Measurements from ENCODE around the gene TMEM186.
"Not testable (repeated sequence)": the region's sequence is repeated elsewhere in the genome, so short reads cannot be mapped to it uniquely, and the experiment has no call there.

Gene TMEM186, protein sequence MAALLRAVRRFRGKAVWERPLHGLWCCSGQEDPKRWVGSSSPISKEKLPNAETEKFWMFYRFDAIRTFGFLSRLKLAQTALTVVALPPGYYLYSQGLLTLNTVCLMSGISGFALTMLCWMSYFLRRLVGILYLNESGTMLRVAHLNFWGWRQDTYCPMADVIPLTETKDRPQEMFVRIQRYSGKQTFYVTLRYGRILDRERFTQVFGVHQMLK

DNA sequence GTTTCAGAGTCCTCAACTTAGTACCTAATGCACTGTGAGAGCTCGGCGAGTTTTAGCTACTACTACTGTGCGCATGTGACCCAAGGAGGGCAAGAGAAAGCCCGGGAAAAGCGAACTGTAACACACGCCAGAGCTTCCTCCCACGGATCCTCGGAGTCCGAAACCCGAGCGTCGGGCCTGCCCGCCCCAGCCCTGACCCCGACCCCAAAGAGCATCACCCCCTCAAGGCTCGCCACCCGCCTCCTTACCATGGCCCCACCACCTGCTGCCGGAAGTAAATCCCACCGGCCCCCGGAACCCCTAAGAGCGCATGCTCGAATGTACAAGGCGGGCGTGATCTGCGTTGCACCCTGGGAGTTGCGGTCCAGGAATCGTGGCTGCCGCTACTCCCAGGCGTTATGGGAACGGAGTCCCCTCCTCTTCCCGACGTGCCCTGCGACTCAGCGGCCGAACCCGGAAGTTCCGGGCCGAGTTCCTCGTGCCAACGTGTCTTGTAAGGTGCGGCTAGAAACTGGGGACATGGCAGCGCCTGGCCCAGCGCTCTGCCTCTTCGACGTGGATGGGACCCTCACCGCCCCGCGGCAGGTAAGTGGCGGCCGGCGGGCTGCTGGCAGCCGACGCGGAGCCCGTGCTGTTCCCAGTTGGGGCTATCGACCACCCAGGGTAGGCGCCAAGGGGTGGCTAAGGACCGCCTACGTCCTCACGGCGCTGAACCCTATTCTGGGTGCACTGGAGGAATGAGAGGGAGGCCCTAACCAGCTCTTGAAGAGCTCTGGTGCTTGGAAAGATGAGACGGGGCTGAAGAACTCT, at the start of gene TMEM186, which contains the start of gene PMM2:
TSS of gene TMEM186 (minus strand) at position 276 of the 810 bp plus-strand sequence. CDS start at position 251, 25 bp downstream.
TSS of gene PMM2 (plus strand) at position 476 of the 810 bp plus-strand sequence. CDS start at position 520, 44 bp downstream.
- Mint-ChIP-seq H3K4me1 (peaks cover 40% of the 10 kb centered on the region), H3K27ac (ENCODE audit: low read depth) (peak within 1 kb of the TSS; percentile 80), H3K9me3 (no peaks in the 10 kb centered on the region), H3K36me3 (ENCODE audit: insufficient read depth) (peaks cover 19% of the 10 kb centered on the region), H3K27me3 (no peaks in the 10 kb centered on the region), H3K4me3 (peak within 1 kb of the TSS; percentile 89)
- ATAC-seq (replicated peaks; ENCODE audit: extremely low read depth, poor library complexity, severe bottlenecking) (peak; percentile 95), DNase-seq (ENCODE audit: low spot score in 2 of 2) (peak; percentile 84 to 91)

DNA sequence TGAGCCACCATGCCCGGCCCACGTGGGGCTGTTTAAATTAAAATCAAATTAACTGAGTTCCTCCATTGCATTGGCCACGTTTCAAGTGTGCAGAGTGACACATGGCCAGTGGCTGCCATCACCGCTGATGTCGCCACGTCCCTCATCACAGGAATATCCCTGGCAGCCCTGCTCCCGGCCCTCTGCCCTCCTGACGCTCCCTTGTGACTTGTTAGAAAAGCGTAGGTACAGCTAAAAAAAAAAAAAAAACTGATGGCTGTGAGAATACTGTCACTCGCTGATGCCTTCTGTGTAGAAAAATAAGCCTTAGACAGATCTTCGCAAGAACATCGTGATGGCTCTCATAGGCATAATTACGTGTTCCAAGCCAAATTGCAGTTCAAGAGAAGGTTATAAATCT, 49.7 kb upstream of the TMEM186 start:
- peaks cover 30% of the 10 kb centered on the region for H3K4me1 Mint-ChIP-seq
- H3K27ac Mint-ChIP-seq (ENCODE audit: low read depth), result no peak overlapping the region
- peaks cover 22% of the 10 kb centered on the region for H3K36me3 Mint-ChIP-seq (ENCODE audit: insufficient read depth)
- no peak for DNase-seq (ENCODE audit: low spot score in 2 of 2)
- no peak overlapping the region for H3K4me3 Mint-ChIP-seq
- no peaks in the 10 kb centered on the region for H3K27me3 Mint-ChIP-seq
- H3K9me3 Mint-ChIP-seq, result no peaks in the 10 kb centered on the region
- ATAC-seq (replicated peaks; ENCODE audit: extremely low read depth, poor library complexity, severe bottlenecking), result no peak

DNA sequence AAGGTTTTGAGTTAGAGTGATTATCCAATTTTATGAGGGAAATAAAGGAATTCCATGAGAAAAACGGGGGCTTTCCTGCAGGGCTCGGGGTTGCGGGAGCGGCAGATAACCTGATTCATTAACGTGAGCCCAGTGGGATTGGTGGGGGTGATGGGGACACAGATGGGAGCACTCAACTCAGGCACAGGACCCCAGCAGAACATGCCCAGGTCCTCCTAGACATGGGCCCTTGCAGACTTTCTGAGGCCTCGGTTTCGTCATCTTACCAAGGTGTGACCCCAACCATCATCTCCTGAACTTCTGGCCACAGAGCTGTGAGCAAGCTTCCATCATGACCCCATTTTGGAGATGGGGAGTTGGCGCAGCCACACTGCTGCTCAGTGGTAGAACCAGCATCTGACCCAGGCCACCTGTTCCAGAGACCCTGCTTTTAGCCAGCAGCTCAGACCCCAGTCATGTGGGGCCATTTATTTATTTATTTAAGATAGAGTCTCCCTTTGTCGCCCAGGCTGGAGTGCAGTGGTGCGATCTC, 49.0 kb upstream of the TMEM186 start:
- no peaks in the 10 kb centered on the region for H3K9me3 Mint-ChIP-seq
- DNase-seq (ENCODE audit: low spot score in 2 of 2), result no peak
- H3K4me1 Mint-ChIP-seq, result peaks cover 30% of the 10 kb centered on the region
- peaks cover 17% of the 10 kb centered on the region for H3K36me3 Mint-ChIP-seq (ENCODE audit: insufficient read depth)
- ATAC-seq (replicated peaks; ENCODE audit: extremely low read depth, poor library complexity, severe bottlenecking), result no peak
- no peak overlapping the region for H3K27ac Mint-ChIP-seq (ENCODE audit: low read depth)
- H3K27me3 Mint-ChIP-seq, result no peaks in the 10 kb centered on the region
- H3K4me3 Mint-ChIP-seq, result no peak overlapping the region

DNA sequence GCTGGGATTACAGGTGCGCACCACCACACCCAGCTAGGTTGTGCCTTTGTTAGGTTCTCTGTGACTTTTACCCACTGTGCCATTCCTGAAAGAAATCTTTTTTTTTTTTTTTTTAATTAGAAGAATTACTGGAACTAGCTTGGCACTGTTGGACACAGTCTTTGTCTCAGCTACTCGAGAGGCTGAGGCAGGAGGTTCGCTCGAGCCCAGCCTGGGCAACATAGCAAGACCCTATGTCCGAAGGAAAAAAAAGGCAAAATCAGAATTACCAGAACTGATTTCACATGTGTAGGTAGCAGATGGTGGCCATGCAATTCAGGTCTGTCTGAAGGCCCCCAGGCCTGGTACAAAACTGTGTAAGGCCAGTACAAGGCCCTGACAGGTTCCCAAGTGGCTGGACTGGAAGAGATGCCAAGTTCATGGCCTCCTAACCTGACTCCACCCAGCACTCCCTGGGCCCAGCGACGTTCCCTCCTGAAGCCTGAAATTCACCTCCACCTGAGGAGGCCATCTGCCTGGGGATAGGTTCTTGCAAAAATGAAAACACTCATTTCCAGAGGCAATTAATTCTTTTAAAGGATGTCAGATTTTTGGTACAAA, 48.4 kb upstream of the TMEM186 start:
- ATAC-seq (replicated peaks; ENCODE audit: extremely low read depth, poor library complexity, severe bottlenecking) (no peak), DNase-seq (ENCODE audit: low spot score in 2 of 2) (no peak)
- Mint-ChIP-seq H3K4me1 (peaks cover 28% of the 10 kb centered on the region), H3K9me3 (no peaks in the 10 kb centered on the region), H3K4me3 (no peak overlapping the region), H3K36me3 (ENCODE audit: insufficient read depth) (peaks cover 15% of the 10 kb centered on the region), H3K27me3 (no peaks in the 10 kb centered on the region), H3K27ac (ENCODE audit: low read depth) (no peak overlapping the region)

DNA sequence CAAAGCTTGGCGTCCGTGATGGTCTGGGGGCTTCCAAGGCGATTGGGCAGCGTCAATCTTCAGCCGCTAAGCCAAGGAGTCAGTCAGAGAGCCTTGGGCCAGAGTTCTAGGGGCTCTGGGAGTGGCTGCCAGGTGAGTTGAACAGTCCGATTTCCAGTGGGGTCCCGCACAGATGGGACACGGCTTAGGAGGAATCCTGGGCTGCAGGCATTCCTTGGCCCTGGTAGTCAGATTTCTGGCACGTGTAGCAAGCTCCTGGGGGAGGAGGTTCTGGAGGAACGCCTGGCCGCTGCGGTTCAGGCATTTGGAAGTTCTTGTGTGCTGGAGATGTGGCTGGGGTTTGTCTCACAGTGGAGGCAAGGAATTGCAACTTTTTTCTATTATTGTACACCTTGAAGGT, 45.9 kb upstream of the TMEM186 start:
- Mint-ChIP-seq H3K4me1 (peaks cover 18% of the 10 kb centered on the region), H3K27ac (ENCODE audit: low read depth) (peak overlapping the region; percentile 49)
- not testable (repeated sequence) for H3K36me3 Mint-ChIP-seq (ENCODE audit: insufficient read depth); DNase-seq (ENCODE audit: low spot score in 2 of 2); H3K4me3 Mint-ChIP-seq; ATAC-seq (replicated peaks; ENCODE audit: extremely low read depth, poor library complexity, severe bottlenecking); H3K9me3 Mint-ChIP-seq; H3K27me3 Mint-ChIP-seq

DNA sequence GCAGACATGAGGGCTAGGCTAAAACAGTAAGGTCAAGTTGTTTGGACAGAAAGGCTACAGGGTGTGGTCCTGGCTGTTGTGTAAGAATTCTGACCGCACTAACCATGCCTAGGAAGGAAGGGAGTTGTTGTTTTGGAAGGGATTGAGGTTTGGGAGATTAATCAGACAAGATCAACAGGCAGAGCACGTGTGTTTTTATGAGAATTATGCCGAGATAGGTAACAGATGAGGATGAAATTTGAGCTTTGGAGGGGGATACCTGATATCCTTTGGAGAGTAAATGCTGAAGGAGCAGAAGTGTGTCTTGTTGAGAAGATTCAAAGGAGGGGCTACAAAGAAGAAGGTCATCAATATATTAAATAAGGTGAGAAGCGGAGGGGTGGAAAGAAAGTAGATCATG, 44.6 kb upstream of the TMEM186 start:
- Mint-ChIP-seq H3K4me1 (peaks cover 18% of the 10 kb centered on the region), H3K27ac (ENCODE audit: low read depth) (peak overlapping the region; percentile 26)
- H3K27me3 Mint-ChIP-seq; H3K36me3 Mint-ChIP-seq (ENCODE audit: insufficient read depth); DNase-seq (ENCODE audit: low spot score in 2 of 2); H3K9me3 Mint-ChIP-seq; ATAC-seq (replicated peaks; ENCODE audit: extremely low read depth, poor library complexity, severe bottlenecking); H3K4me3 Mint-ChIP-seq: not testable (repeated sequence)

DNA sequence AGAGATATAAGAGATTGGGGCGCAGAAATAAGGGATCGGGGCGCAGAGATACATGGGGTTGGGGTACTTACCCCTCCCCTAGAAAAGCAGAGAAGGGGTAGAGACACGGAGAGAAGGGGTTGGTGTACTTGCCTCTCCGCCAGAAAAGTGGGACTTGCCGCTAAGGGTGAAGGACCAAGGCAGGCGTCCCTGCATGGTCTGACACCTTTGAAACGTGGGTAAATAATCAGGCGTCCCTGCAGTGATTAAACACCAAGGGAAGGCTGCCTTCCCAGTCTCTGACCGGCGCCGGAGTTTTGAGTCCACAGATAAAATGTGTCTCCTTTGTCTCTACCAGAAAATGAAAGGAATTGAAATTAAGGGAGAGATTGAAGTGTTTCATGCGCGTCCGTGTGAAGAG, 40.2 kb upstream of the TMEM186 start:
- not testable (repeated sequence) for H3K4me3 Mint-ChIP-seq; DNase-seq (ENCODE audit: low spot score in 2 of 2); ATAC-seq (replicated peaks; ENCODE audit: extremely low read depth, poor library complexity, severe bottlenecking); H3K27ac Mint-ChIP-seq (ENCODE audit: low read depth); H3K9me3 Mint-ChIP-seq; H3K27me3 Mint-ChIP-seq; H3K36me3 Mint-ChIP-seq (ENCODE audit: insufficient read depth)
- H3K4me1 Mint-ChIP-seq, result peaks cover 14% of the 10 kb centered on the region

DNA sequence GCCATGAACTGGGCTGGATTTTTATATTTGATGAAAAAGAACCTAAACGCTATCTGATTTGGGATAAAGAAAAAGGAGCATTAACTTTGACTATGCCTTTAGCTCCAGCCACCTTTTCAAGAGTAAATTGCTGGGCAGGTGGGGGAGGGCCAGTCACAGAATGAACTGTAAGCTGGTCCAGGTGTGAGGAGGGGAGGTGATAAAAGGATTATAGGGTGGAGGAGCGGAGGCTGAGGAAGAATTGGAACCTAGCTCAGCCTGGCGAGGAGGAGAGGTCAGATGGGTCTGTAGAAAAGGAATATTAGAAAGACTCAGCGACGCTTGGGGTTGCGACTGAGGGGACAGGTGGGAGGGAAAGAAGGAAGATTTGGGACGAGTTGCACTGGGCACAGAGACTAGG, 39.4 kb upstream of the TMEM186 start:
- not testable (repeated sequence) for DNase-seq (ENCODE audit: low spot score in 2 of 2); H3K36me3 Mint-ChIP-seq (ENCODE audit: insufficient read depth); ATAC-seq (replicated peaks; ENCODE audit: extremely low read depth, poor library complexity, severe bottlenecking); H3K27ac Mint-ChIP-seq (ENCODE audit: low read depth); H3K4me3 Mint-ChIP-seq; H3K27me3 Mint-ChIP-seq; H3K9me3 Mint-ChIP-seq
- peaks cover 16% of the 10 kb centered on the region for H3K4me1 Mint-ChIP-seq

DNA sequence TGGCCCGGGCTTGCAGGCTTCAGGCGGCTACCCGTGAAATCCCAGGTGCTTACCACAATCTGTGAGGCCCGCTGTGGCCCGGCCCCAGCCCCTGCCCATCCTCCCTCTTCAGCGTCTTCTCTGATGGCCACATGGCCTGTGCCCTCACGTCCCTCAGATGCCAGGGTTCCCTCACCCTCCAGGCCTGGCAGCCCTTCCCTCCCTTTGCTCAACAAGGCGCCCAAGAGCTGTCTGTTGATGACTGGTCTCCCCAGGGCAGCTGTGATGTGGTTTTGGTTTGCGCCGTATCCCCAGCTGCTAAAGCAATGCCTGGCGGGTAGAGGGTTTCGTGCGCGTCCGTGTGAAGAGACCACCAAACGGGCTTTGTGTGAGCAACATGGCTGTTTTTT, 35.3 kb upstream of the TMEM186 start:
- no peak for ATAC-seq (replicated peaks; ENCODE audit: extremely low read depth, poor library complexity, severe bottlenecking)
- H3K4me3 Mint-ChIP-seq, result peak overlapping the region; percentile 48

DNA sequence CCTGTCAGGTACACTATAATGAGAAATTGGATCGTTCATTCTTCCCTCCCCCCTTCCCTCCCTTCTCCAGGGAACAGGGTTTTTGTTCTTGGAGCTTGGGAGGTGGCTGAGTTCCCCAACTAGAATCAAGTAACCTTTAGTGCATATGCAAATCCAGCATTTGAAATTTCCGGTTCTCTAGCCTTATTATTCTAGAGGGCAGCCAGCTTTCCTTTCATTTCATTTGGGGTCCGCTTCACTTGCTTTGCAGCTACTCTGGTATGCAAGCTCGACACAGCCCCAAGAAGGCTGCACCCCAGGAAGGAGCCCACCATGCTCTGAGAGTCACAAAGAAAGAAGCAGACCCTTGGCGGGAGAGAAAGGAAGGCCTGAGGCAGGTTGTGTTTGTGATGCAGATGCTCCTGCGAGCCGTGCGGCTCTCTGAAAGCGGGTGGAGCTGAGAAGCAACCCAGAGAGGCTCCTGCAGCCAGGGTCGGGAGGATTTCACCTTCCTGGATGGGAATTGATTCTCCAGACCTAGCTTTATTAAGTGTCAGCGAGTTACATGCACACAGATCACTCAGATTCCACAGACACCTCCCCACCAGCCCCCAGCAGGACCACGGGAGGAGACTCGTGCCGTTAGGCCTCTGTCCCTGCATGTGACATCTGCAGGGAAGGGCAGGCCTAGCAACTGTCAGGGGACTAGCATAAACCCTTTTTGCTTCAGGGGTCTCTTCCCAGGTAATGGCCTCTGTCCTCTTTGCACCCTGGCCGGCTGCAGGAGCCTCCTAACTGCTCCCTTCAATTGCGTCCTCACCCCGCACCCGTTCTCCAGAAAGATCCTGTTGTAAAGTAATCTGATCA, 34.7 kb upstream of the TMEM186 start:
- no peak for ATAC-seq (replicated peaks; ENCODE audit: extremely low read depth, poor library complexity, severe bottlenecking)
- DNase-seq (ENCODE audit: low spot score in 2 of 2), result no peak
- peak overlapping the region; percentile 22 for H3K27ac Mint-ChIP-seq (ENCODE audit: low read depth)
- H3K4me3 Mint-ChIP-seq, result no peak overlapping the region
- H3K4me1 Mint-ChIP-seq, result peaks cover 16% of the 10 kb centered on the region
- H3K27me3 Mint-ChIP-seq, result no peaks in the 10 kb centered on the region
- no peaks in the 10 kb centered on the region for H3K9me3 Mint-ChIP-seq
- peaks cover 16% of the 10 kb centered on the region for H3K36me3 Mint-ChIP-seq (ENCODE audit: insufficient read depth)

More for the DNA sequence above, 35.3 kb upstream of the TMEM186 start:
- H3K4me1 Mint-ChIP-seq, result peaks cover 16% of the 10 kb centered on the region
- H3K27me3 Mint-ChIP-seq, result no peaks in the 10 kb centered on the region
- DNase-seq (ENCODE audit: low spot score in 2 of 2), result no peak
- H3K36me3 Mint-ChIP-seq (ENCODE audit: insufficient read depth), result peaks cover 16% of the 10 kb centered on the region
- no peaks in the 10 kb centered on the region for H3K9me3 Mint-ChIP-seq
- peak overlapping the region; percentile 0 for H3K27ac Mint-ChIP-seq (ENCODE audit: low read depth)

DNA sequence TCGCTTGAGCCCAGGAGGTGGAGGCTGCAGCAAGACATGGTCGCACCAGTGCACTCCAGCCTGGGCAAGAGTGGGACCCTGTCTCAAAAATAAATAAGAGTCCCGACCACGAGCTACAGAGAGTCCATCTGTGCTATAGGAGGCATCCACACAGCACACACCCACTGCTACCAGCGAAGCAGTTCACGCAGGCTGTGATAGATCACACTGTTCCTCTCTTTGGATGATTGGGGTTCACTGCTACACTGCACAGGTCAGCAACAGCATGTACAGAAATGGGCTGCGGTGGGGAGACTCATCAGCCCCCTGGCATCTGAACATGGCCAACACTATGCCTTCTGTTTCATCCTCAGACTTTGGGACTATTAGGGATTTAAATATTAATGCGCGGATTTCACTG, 34.0 kb upstream of the TMEM186 start:
- H3K36me3 Mint-ChIP-seq (ENCODE audit: insufficient read depth), result peaks cover 21% of the 10 kb centered on the region
- peaks cover 16% of the 10 kb centered on the region for H3K4me1 Mint-ChIP-seq
- no peaks in the 10 kb centered on the region for H3K27me3 Mint-ChIP-seq
- no peaks in the 10 kb centered on the region for H3K9me3 Mint-ChIP-seq
- DNase-seq (ENCODE audit: low spot score in 2 of 2) (no peak), ATAC-seq (replicated peaks; ENCODE audit: extremely low read depth, poor library complexity, severe bottlenecking) (no peak)
- peak overlapping the region; percentile 22 for H3K27ac Mint-ChIP-seq (ENCODE audit: low read depth)
- H3K4me3 Mint-ChIP-seq, result no peak overlapping the region

All from central memory CD8-positive, alpha-beta T cell (primary cell).